ENCODE measurements around the gene PATL1.
A peak's percentile ranks its signal among the peaks of the same experiment; 100 is the strongest.

PATL1 gene

GRCh38 chr11:59680287-59681154, 11.7 kb upstream of the PATL1 start:
- Histone ChIP-seq H3K36me3 (ENCODE audit: control insufficient read depth in 2 of 2, insufficient read depth in 1 of 2, low read length in 2 of 2) (no peaks in the 10 kb centered on the region), H3K4me3 (ENCODE audit: low read depth, low read length) (no peak overlapping the region), H3K27ac (ENCODE audit: extremely low read depth, low read depth, low read length) (no peak overlapping the region), H3K4me1 (ENCODE audit: control insufficient read depth, insufficient read depth, low read length) (no peaks in the 10 kb centered on the region), H3K9me3 (ENCODE audit: control insufficient read depth, insufficient read depth, low read depth, low read length) (no peaks in the 10 kb centered on the region)
- ChIA-PET CTCF (interaction anchor here (0.5 to 1.7 kb wide), 24 partner anchors 9 to 540 kb away, joined by 3 to 13 read pairs (median 4); partner anchors contain the start of genes OR5A1 and OSBP), POLR2A (no interaction called here)
- TF ChIP-seq ZXDB (tag by site-specific recombination; IDR thresholded peaks at IDR 0.05) (no peak), ZNF223 (tag by site-specific recombination; IDR thresholded peaks at IDR 0.05) (no peak), ZBTB44 (tag by site-specific recombination; IDR thresholded peaks at IDR 0.05) (no peak), ZBTB8A (tag by site-specific recombination; IDR thresholded peaks at IDR 0.05) (no peak), BCL11A (tag by site-specific recombination; IDR thresholded peaks at IDR 0.05; ENCODE audit: low read depth) (no peak), ZNF664 (tag by site-specific recombination; IDR thresholded peaks at IDR 0.05) (no peak), ZNF624 (tag by site-specific recombination; IDR thresholded peaks at IDR 0.05) (no peak), ZNF654 (tag by site-specific recombination; IDR thresholded peaks at IDR 0.05; ENCODE audit: low read depth) (peak; percentile 82), ZNF843 (tag by site-specific recombination; IDR thresholded peaks at IDR 0.05) (no peak)
- TF ChIP-seq, protein P1, sequence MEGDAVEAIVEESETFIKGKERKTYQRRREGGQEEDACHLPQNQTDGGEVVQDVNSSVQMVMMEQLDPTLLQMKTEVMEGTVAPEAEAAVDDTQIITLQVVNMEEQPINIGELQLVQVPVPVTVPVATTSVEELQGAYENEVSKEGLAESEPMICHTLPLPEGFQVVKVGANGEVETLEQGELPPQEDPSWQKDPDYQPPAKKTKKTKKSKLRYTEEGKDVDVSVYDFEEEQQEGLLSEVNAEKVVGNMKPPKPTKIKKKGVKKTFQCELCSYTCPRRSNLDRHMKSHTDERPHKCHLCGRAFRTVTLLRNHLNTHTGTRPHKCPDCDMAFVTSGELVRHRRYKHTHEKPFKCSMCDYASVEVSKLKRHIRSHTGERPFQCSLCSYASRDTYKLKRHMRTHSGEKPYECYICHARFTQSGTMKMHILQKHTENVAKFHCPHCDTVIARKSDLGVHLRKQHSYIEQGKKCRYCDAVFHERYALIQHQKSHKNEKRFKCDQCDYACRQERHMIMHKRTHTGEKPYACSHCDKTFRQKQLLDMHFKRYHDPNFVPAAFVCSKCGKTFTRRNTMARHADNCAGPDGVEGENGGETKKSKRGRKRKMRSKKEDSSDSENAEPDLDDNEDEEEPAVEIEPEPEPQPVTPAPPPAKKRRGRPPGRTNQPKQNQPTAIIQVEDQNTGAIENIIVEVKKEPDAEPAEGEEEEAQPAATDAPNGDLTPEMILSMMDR (tag by site-specific recombination; IDR thresholded peaks at IDR 0.05), result peak; percentile 56

DNA sequence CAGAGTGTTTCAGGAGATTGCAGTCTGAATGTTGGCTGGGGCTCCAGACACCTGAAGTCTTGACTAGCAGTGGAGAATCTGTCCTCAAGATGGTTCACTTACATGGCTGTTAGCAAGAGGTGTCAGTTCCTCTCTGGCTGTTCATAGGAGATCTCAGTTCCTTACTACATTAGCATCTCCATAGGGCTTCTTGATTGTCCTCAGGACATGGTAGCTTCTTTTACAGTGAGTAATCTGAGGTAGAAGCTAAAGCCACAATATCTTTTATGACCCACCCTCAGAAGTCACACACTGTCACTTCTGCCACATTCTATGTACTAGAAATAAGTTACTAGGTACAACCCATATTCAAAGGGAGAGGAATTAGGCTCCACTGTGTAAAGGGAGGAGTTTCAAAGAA, 10.5 kb upstream of the PATL1 start:
- Histone ChIP-seq H3K36me3 (ENCODE audit: control insufficient read depth in 2 of 2, insufficient read depth in 1 of 2, low read length in 2 of 2) (no peaks in the 10 kb centered on the region), H3K27ac (ENCODE audit: extremely low read depth, low read depth, low read length) (no peak overlapping the region), H3K9me3 (ENCODE audit: control insufficient read depth, insufficient read depth, low read depth, low read length) (no peaks in the 10 kb centered on the region), H3K4me1 (ENCODE audit: control insufficient read depth, insufficient read depth, low read length) (no peaks in the 10 kb centered on the region), H3K4me3 (ENCODE audit: low read depth, low read length) (no peak overlapping the region)
- POLR2A ChIA-PET, result no interaction called here
- TF ChIP-seq HOXC10 (CRISPR knock-in tag; IDR thresholded peaks at IDR 0.05) (no peak), ZNF133 (tag by site-specific recombination; IDR thresholded peaks at IDR 0.05) (no peak), ZNF704 (tag by site-specific recombination; IDR thresholded peaks at IDR 0.05) (no peak), ZFHX2 (tag by site-specific recombination; conservative IDR thresholded peaks at IDR 0.05) (no peak), ZNF707 (tag by site-specific recombination; IDR thresholded peaks at IDR 0.05) (no peak), ZNF785 (tag by site-specific recombination; IDR thresholded peaks at IDR 0.05) (no peak), SP3 (tag by site-specific recombination; IDR thresholded peaks at IDR 0.05) (no peak), ZNF416 (tag by site-specific recombination; IDR thresholded peaks at IDR 0.05) (no peak), ZNF362 (tag by site-specific recombination; IDR thresholded peaks at IDR 0.05) (no peak), ZNF639 (tag by site-specific recombination; IDR thresholded peaks at IDR 0.05) (no peak), ZNF624 (tag by site-specific recombination; IDR thresholded peaks at IDR 0.05) (no peak)
- TF ChIP-seq, protein P2, sequence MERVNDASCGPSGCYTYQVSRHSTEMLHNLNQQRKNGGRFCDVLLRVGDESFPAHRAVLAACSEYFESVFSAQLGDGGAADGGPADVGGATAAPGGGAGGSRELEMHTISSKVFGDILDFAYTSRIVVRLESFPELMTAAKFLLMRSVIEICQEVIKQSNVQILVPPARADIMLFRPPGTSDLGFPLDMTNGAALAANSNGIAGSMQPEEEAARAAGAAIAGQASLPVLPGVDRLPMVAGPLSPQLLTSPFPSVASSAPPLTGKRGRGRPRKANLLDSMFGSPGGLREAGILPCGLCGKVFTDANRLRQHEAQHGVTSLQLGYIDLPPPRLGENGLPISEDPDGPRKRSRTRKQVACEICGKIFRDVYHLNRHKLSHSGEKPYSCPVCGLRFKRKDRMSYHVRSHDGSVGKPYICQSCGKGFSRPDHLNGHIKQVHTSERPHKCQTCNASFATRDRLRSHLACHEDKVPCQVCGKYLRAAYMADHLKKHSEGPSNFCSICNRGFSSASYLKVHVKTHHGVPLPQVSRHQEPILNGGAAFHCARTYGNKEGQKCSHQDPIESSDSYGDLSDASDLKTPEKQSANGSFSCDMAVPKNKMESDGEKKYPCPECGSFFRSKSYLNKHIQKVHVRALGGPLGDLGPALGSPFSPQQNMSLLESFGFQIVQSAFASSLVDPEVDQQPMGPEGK (tag by site-specific recombination; IDR thresholded peaks at IDR 0.05), result no peak
- CTCF ChIA-PET, result interaction anchor here (0.6 to 1.5 kb wide), 2 partner anchors 142 to 251 kb away, joined by 3 to 6 read pairs; no protein-coding TSS in a partner anchor

Data from HEK293 (cell line).